HS-5 (cell line): ENCODE results near the gene HEATR3.

ENCODE experiments used
- DNase-seq: peaks from one replicate; pipeline ENCODE4 v3.0.0-alpha.2; 2012; ENCODE audit warnings: low read depth

The HEATR3 gene

GRCh38 chr16:50065624-50066481 is at the start of gene HEATR3:
HEATR3 (plus strand) TSS chr16:50065970; CDS start chr16:50066132, 162 bp downstream.
- DNase-seq: peak; percentile 28

GRCh38 chr16:50017553-50017952 is 48.2 kb upstream of the HEATR3 start:
- no peak for DNase-seq

- DNase-seq: no peak
Measured at GRCh38 chr16:50021544-50021943, 44.2 kb upstream of the HEATR3 start.

GRCh38 chr16:50023641-50024040 is 42.1 kb upstream of the HEATR3 start:
- no peak for DNase-seq

GRCh38 chr16:50024207-50024606 is 41.6 kb upstream of the HEATR3 start:
- no peak for DNase-seq

GRCh38 chr16:50024684-50025536 is 40.9 kb upstream of the HEATR3 start, which contains the start of gene CNEP1R1:
CNEP1R1 (plus strand) TSS chr16:50025225; CDS start chr16:50025316, 91 bp downstream.
- DNase-seq: peak; percentile 69

GRCh38 chr16:50025537-50025931 is 40.2 kb upstream of the HEATR3 start:
- no peak for DNase-seq

- DNase-seq: no peak
Measured at GRCh38 chr16:50027829-50028228, 37.9 kb upstream of the HEATR3 start.

GRCh38 chr16:50035468-50035992 is 30.2 kb upstream of the HEATR3 start:
- DNase-seq: no peak

GRCh38 chr16:50036426-50036825 is 29.3 kb upstream of the HEATR3 start:
- no peak for DNase-seq

- DNase-seq: no peak
Measured at GRCh38 chr16:50037662-50038220, 28.0 kb upstream of the HEATR3 start.

GRCh38 chr16:50038286-50038685 is 27.5 kb upstream of the HEATR3 start:
- DNase-seq: no peak

- no peak for DNase-seq
Measured at GRCh38 chr16:50038756-50039529, 26.8 kb upstream of the HEATR3 start.

- no peak for DNase-seq
Measured at GRCh38 chr16:50040018-50040417, 25.8 kb upstream of the HEATR3 start.

- DNase-seq: no peak
Measured at GRCh38 chr16:50040710-50041109, 25.1 kb upstream of the HEATR3 start.

- DNase-seq: no peak
Measured at GRCh38 chr16:50043358-50043757, 22.4 kb upstream of the HEATR3 start.

- no peak for DNase-seq
Measured at GRCh38 chr16:50045412-50045811, 20.4 kb upstream of the HEATR3 start.

- DNase-seq: no peak
Measured at GRCh38 chr16:50046853-50047252, 18.9 kb upstream of the HEATR3 start.

- no peak for DNase-seq
Measured at GRCh38 chr16:50047864-50048263, 17.9 kb upstream of the HEATR3 start.

GRCh38 chr16:50050802-50051201 is 15.0 kb upstream of the HEATR3 start:
- DNase-seq: no peak

- no peak for DNase-seq
Measured at GRCh38 chr16:50056226-50056625, 9.5 kb upstream of the HEATR3 start.
